ENCODE results near the gene ZNF605.
A peak's percentile ranks its signal among the peaks of the same experiment; 100 is the strongest.
"Not testable (repeated sequence)": the region's sequence is repeated elsewhere in the genome, so short reads cannot be mapped to it uniquely, and the experiment has no call there.

The ZNF605 gene

GRCh38 chr12:132887513-132888351 lies 68.4 kb downstream of the ZNF605 start, which contains the start of gene CHFR:
CHFR (minus strand) TSS chr12:132887605; CDS start chr12:132887328, 277 bp downstream.
- H3K36me3 ChIP-seq (ENCODE audit: control insufficient read depth, low read depth, low read length): no peaks in the 10 kb centered on the region
- H3K4me3 ChIP-seq (ENCODE audit: low read length): peak within 1 kb of the TSS; percentile 89
- H3K27ac ChIP-seq (ENCODE audit: low read length): peak within 1 kb of the TSS; percentile 95
- H3K9ac ChIP-seq (ENCODE audit: low read length): peak within 1 kb of the TSS; percentile 94
- peaks cover 19% of the 10 kb centered on the region for H3K4me1 ChIP-seq (ENCODE audit: control insufficient read depth, low read depth, low read length)
- H3K9me3 ChIP-seq (ENCODE audit: control insufficient read depth, low read depth, low read length): no peaks in the 10 kb centered on the region
- no peaks in the 10 kb centered on the region for H3K27me3 ChIP-seq (ENCODE audit: control insufficient read depth, insufficient read depth, low read length)

- Histone ChIP-seq H3K9ac (ENCODE audit: low read length) (peak overlapping the region; percentile 61), H3K36me3 (ENCODE audit: control insufficient read depth, low read depth, low read length) (no peaks in the 10 kb centered on the region), H3K9me3 (ENCODE audit: control insufficient read depth, low read depth, low read length) (no peaks in the 10 kb centered on the region), H3K27me3 (ENCODE audit: control insufficient read depth, insufficient read depth, low read length) (no peaks in the 10 kb centered on the region), H3K27ac (ENCODE audit: low read length) (no peak overlapping the region), H3K4me1 (ENCODE audit: control insufficient read depth, low read depth, low read length) (peaks cover 19% of the 10 kb centered on the region), H3K4me3 (ENCODE audit: low read length) (peak overlapping the region; percentile 89)
Measured at GRCh38 chr12:132886529-132887477, 69.3 kb downstream of the ZNF605 start.

GRCh38 chr12:132881818-132882217 lies 74.3 kb downstream of the ZNF605 start:
- Histone ChIP-seq H3K9ac (ENCODE audit: low read length) (no peak overlapping the region), H3K9me3 (ENCODE audit: control insufficient read depth, low read depth, low read length) (no peaks in the 10 kb centered on the region), H3K27me3 (ENCODE audit: control insufficient read depth, insufficient read depth, low read length) (no peaks in the 10 kb centered on the region), H3K4me1 (ENCODE audit: control insufficient read depth, low read depth, low read length) (no peaks in the 10 kb centered on the region), H3K4me3 (ENCODE audit: low read length) (no peak overlapping the region), H3K27ac (ENCODE audit: low read length) (no peak overlapping the region), H3K36me3 (ENCODE audit: control insufficient read depth, low read depth, low read length) (peaks cover 4% of the 10 kb centered on the region)

GRCh38 chr12:132874620-132875019 lies 81.5 kb downstream of the ZNF605 start:
- peaks cover 15% of the 10 kb centered on the region for H3K36me3 ChIP-seq (ENCODE audit: control insufficient read depth, low read depth, low read length)
- H3K27me3 ChIP-seq (ENCODE audit: control insufficient read depth, insufficient read depth, low read length); H3K4me3 ChIP-seq (ENCODE audit: low read length); H3K27ac ChIP-seq (ENCODE audit: low read length); H3K9ac ChIP-seq (ENCODE audit: low read length); H3K4me1 ChIP-seq (ENCODE audit: control insufficient read depth, low read depth, low read length); H3K9me3 ChIP-seq (ENCODE audit: control insufficient read depth, low read depth, low read length): not testable (repeated sequence)

GRCh38 chr12:132874175-132874574 lies 81.9 kb downstream of the ZNF605 start:
- H3K4me3 ChIP-seq (ENCODE audit: low read length): no peak overlapping the region
- no peaks in the 10 kb centered on the region for H3K9me3 ChIP-seq (ENCODE audit: control insufficient read depth, low read depth, low read length)
- H3K36me3 ChIP-seq (ENCODE audit: control insufficient read depth, low read depth, low read length): peaks cover 20% of the 10 kb centered on the region
- H3K4me1 ChIP-seq (ENCODE audit: control insufficient read depth, low read depth, low read length): no peaks in the 10 kb centered on the region
- H3K9ac ChIP-seq (ENCODE audit: low read length): no peak overlapping the region
- no peak overlapping the region for H3K27ac ChIP-seq (ENCODE audit: low read length)
- no peaks in the 10 kb centered on the region for H3K27me3 ChIP-seq (ENCODE audit: control insufficient read depth, insufficient read depth, low read length)

- Histone ChIP-seq H3K9ac (ENCODE audit: low read length) (no peak overlapping the region), H3K4me1 (ENCODE audit: control insufficient read depth, low read depth, low read length) (no peaks in the 10 kb centered on the region), H3K36me3 (ENCODE audit: control insufficient read depth, low read depth, low read length) (peaks cover 21% of the 10 kb centered on the region), H3K9me3 (ENCODE audit: control insufficient read depth, low read depth, low read length) (no peaks in the 10 kb centered on the region), H3K27ac (ENCODE audit: low read length) (no peak overlapping the region), H3K27me3 (ENCODE audit: control insufficient read depth, insufficient read depth, low read length) (no peaks in the 10 kb centered on the region), H3K4me3 (ENCODE audit: low read length) (no peak overlapping the region)
Measured at GRCh38 chr12:132873724-132874123, 82.4 kb downstream of the ZNF605 start.

GRCh38 chr12:132872975-132873421 lies 83.1 kb downstream of the ZNF605 start:
- Histone ChIP-seq H3K4me1 (ENCODE audit: control insufficient read depth, low read depth, low read length) (no peaks in the 10 kb centered on the region), H3K27ac (ENCODE audit: low read length) (no peak overlapping the region), H3K4me3 (ENCODE audit: low read length) (no peak overlapping the region), H3K36me3 (ENCODE audit: control insufficient read depth, low read depth, low read length) (peaks cover 21% of the 10 kb centered on the region), H3K9ac (ENCODE audit: low read length) (no peak overlapping the region), H3K9me3 (ENCODE audit: control insufficient read depth, low read depth, low read length) (no peaks in the 10 kb centered on the region), H3K27me3 (ENCODE audit: control insufficient read depth, insufficient read depth, low read length) (no peaks in the 10 kb centered on the region)

- peaks cover 19% of the 10 kb centered on the region for H3K36me3 ChIP-seq (ENCODE audit: control insufficient read depth, low read depth, low read length)
Measured at GRCh38 chr12:132872073-132872855, 83.8 kb downstream of the ZNF605 start.

GRCh38 chr12:132869551-132869950 lies 86.6 kb downstream of the ZNF605 start:
- Histone ChIP-seq H3K36me3 (ENCODE audit: control insufficient read depth, low read depth, low read length) (peaks cover 16% of the 10 kb centered on the region), H3K27me3 (ENCODE audit: control insufficient read depth, insufficient read depth, low read length) (no peaks in the 10 kb centered on the region), H3K4me3 (ENCODE audit: low read length) (no peak overlapping the region), H3K9me3 (ENCODE audit: control insufficient read depth, low read depth, low read length) (no peaks in the 10 kb centered on the region), H3K4me1 (ENCODE audit: control insufficient read depth, low read depth, low read length) (no peaks in the 10 kb centered on the region), H3K27ac (ENCODE audit: low read length) (no peak overlapping the region), H3K9ac (ENCODE audit: low read length) (no peak overlapping the region)

More at GRCh38 chr12:132872073-132872855, 83.8 kb downstream of the ZNF605 start:
- Histone ChIP-seq H3K27ac (ENCODE audit: low read length) (no peak overlapping the region), H3K27me3 (ENCODE audit: control insufficient read depth, insufficient read depth, low read length) (no peaks in the 10 kb centered on the region), H3K9me3 (ENCODE audit: control insufficient read depth, low read depth, low read length) (no peaks in the 10 kb centered on the region), H3K9ac (ENCODE audit: low read length) (no peak overlapping the region), H3K4me3 (ENCODE audit: low read length) (no peak overlapping the region), H3K4me1 (ENCODE audit: control insufficient read depth, low read depth, low read length) (no peaks in the 10 kb centered on the region)
